ENCODE results near the gene ELK3. TPM values are rescaled to one million over a fixed set of nuclear protein-coding genes. Genes with fewer than 3 reads are reported as not detected.

The ELK3 gene
- polyA plus RNA-seq, 2 of the 4 experiments (the other 2 are of a cell fraction), result 33.1 to 38.6 TPM

DNA sequence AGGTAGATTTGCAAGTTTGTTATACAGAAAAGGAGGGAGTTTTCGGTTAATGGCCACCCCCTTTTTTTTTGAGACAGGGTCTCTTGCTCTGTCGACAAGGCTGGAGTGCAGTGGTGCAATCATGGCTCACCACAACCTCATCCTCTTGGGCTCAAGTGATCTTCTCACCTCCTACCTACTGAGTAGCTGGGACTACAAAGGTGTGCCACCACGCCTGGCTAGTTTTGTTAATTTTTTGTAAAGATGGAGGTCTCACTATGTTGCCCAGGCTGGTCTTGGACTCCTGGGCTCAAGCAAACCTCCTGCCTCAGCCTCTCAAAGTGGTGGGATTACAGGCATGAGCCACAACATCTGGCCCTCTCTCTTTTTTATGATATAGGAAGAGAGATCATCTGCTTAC lies 111.5 kb downstream of the ELK3 start (continued):
- no peak for TF ChIP-seq REST (IDR thresholded peaks at IDR 0.05)
- TF ChIP-seq CEBPB (IDR thresholded peaks at IDR 0.05), result no peak
- no peak for TF ChIP-seq GATA3 (IDR thresholded peaks at IDR 0.05; ENCODE audit: borderline replicate concordance)

GRCh38 chr12:96308881-96309280 lies 114.7 kb downstream of the ELK3 start:
- Histone ChIP-seq H3K9me3 (no peaks in the 10 kb centered on the region), H3K27ac (no peak overlapping the region), H3K4me1 (peaks cover 5% of the 10 kb centered on the region; the same call in 1 of the 3 replicates), H3K4me2 (no peak overlapping the region), H3K4me3 (no peak overlapping the region)
- WGBS (ENCODE audit: missing lambda C conversion rate), result 80% methylated on average over 1 of the region's 1 CpG
- ChIA-PET CTCF (interaction anchor here (1.3 kb wide), 1 partner anchor 208 kb away, joined by 4 read pairs; no protein-coding TSS in a partner anchor), POLR2A (no interaction called here)
- FAIRE-seq, result no peak
- TF ChIP-seq MAFK (IDR thresholded peaks at IDR 0.05; ENCODE audit: partially characterized antibody) (no peak), EHF (CRISPR knock-in tag; IDR thresholded peaks at IDR 0.05) (no peak), BHLHE40 (IDR thresholded peaks at IDR 0.05; ENCODE audit: low read depth, low read length) (no peak), KDM1A (IDR thresholded peaks at IDR 0.05; ENCODE audit: low read depth) (no peak), HDAC2 (IDR thresholded peaks at IDR 0.05) (no peak), CBX8 (IDR thresholded peaks at IDR 0.05) (no peak), ELK1 (IDR thresholded peaks at IDR 0.05; ENCODE audit: low read depth, low read length) (no peak), HOXB5 (CRISPR knock-in tag; IDR thresholded peaks at IDR 0.05) (no peak), RCOR1 (IDR thresholded peaks at IDR 0.05; ENCODE audit: low read depth, low read length) (no peak), NPAS2 (CRISPR knock-in tag; IDR thresholded peaks at IDR 0.05; ENCODE audit: borderline replicate concordance) (no peak), ATOH8 (CRISPR knock-in tag; IDR thresholded peaks at IDR 0.05; ENCODE audit: low read depth) (no peak), ZNF302 (CRISPR knock-in tag; IDR thresholded peaks at IDR 0.05) (no peak), CEBPB (IDR thresholded peaks at IDR 0.05) (no peak), CBX2 (IDR thresholded peaks at IDR 0.05; ENCODE audit: borderline replicate concordance, low read depth) (no peak), MYC (IDR thresholded peaks at IDR 0.05; ENCODE audit: borderline replicate concordance, low read length) (no peak), BCL3 (IDR thresholded peaks at IDR 0.05) (no peak), REST (IDR thresholded peaks at IDR 0.05) (no peak)
- no peak for ATAC-seq
- DNase-seq (ENCODE audit: low read depth in 1 of 2, low spot score in 1 of 2), result no peak

All from A549 (cell line).